ENCODE measurements around the gene RRP1. TPM values are rescaled to one million over a fixed set of nuclear protein-coding genes. Genes with fewer than 3 reads are reported as not detected.

Gene RRP1
- total and polyA plus RNA-seq, 9 of the 15 experiments (the other 6 are each of a cell fraction or from before 2014, with no cell fraction given): 0.89 to 105 (median 51.6) TPM

DNA sequence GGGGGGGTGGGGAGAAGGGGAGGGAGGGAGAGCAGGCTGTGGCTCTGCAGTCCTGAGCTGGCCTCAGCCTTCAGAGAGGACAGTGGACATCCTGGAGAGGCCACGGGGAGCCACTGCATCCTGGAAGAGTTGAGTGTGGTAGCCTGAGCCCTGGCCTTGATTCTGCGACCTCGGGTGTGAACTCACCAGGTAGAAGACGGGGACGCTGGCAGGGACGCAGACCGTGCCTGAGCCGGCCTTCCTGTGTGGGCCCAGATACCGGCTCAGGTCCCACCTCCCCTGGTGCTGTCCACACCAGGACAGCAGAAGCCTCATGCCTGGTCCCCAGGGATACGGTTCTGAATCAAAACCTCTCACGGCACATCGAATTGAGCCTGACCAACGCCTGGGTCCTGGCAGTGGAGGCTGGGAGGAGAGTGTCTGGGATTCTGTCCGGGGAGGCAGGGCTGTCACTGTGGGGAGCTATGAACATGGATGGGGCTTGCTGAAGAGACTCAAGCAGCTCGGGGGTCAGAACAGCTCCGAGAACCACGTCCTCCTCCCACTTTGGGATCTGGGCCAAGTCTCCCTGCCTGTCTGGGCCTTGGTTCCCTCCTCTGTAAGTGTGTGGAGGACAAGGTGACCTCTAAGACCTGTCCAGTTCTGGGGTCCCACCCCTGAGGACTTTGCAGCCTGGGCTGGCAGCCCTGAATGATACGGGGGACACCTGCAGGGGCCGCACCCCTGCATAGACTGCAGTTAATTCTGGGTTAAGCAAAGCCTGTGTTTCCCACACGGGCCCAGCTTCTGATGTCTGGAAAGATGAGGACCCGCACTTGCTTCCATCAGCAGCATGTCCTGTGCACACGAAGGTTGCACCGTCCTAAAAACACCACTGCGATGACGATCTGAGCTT is 30.4 kb downstream of the RRP1 start:
- H3K9me3 ChIP-seq (replicated peaks; ENCODE audit: control insufficient read depth, insufficient read depth, low read depth, low read length): no peaks in the 10 kb centered on the region
- in situ Hi-C loops (cut with MboI): no loop called here
- no peaks in the 10 kb centered on the region for H3K9me1 ChIP-seq (ENCODE audit: control insufficient read depth, insufficient read depth, low read length)
- H2AFZ ChIP-seq (ENCODE audit: low read depth, low read length): no peak overlapping the region
- DNase-seq (ENCODE audit: extremely low read depth in 1 of 4, low spot score in 3 of 4) (no peak), ATAC-seq (no peak), FAIRE-seq (peak; percentile 29)
- H3K27me3 ChIP-seq (ENCODE audit: control insufficient read depth in 2 of 2, insufficient read depth in 2 of 2, low read length in 2 of 2): no peaks in the 10 kb centered on the region; a peak in 1 of 5 replicates
- POLR2A ChIA-PET: interaction anchor here (0.8 to 1.2 kb wide), 5 partner anchors 9 to 116 kb away, joined by 3 to 4 read pairs (median 4); no protein-coding TSS in a partner anchor
- H3K9ac ChIP-seq (ENCODE audit: insufficient read depth in 1 of 2, low read depth in 2 of 2, low read length in 2 of 2): peak overlapping the region in 1 of 2 experiments; percentile 76; a peak in 2 of 4 replicates
- 75% methylated on average over 24 of the region's 25 CpGs for WGBS (ENCODE audit: insufficient coverage, low coverage, missing lambda C conversion rate)
- peaks cover 5% of the 10 kb centered on the region; the same call in 1 of the 2 replicates for H4K20me1 ChIP-seq (replicated peaks; ENCODE audit: control insufficient read depth, insufficient read depth, low read length)
- no peak overlapping the region for H3K27ac ChIP-seq (ENCODE audit: extremely low read depth, low read depth, low read length)
- H3K4me3 ChIP-seq: no peak overlapping the region
- no peaks in the 10 kb centered on the region for H3K36me3 ChIP-seq (ENCODE audit: control insufficient read depth, insufficient read depth, low read length)
- no peaks in the 10 kb centered on the region for H3K79me2 ChIP-seq (ENCODE audit: control insufficient read depth, insufficient read depth, low read length)
- CTCF ChIA-PET (ENCODE audit: low intra/inter-chr PET ratio): no interaction called here
- TF ChIP-seq POLR2G (IDR thresholded peaks at IDR 0.05; ENCODE audit: low read depth, low read length) (peak; percentile 33; the same call in 1 of the 2 replicates), NFIC (IDR thresholded peaks at IDR 0.05) (peak; percentile 37; the same call in 1 of the 2 replicates), TOE1 (IDR thresholded peaks at IDR 0.05; ENCODE audit: borderline replicate concordance) (no peak), TOE1 (CRISPR knock-in tag; IDR thresholded peaks at IDR 0.05; ENCODE audit: borderline replicate concordance, low read depth) (no peak), RFX5 (IDR thresholded peaks at IDR 0.05; ENCODE audit: low read depth, low read length) (no peak)
- H3K4me1 ChIP-seq (replicated peaks in 1 of 2; ENCODE audit: control insufficient read depth in 2 of 2, insufficient read depth in 2 of 2, low read length in 2 of 2): peaks cover 22 to 67% of the 10 kb centered on the region in 2 experiments; a peak in 4 of 5 replicates
- intact Hi-C loops (cut with micrococcal nuclease): no loop called here
- no peak overlapping the region for H3K4me2 ChIP-seq (ENCODE audit: insufficient read depth, low read length)
- BruUV-seq (replicated peaks): no TSS peak

All from K562 (cell line).